Right lobe of liver (tissue), 4 donors: ENCODE measurements around the gene ABCC3.

Experiments
- CTCF ChIP-seq, 4 donors: fragments of 200-600 bp in 3 of 4; fragments of 450-650 bp in 1 of 4; IDR thresholded peaks; one replicate each; pipeline versions ENCODE4 v1.5.1 to v1.8.0; 2016 to 2022; ENCODE audit warnings: antibody characterized with exemption in 4 of 4, mild to moderate bottlenecking in 2 of 4
- POLR2A ChIP-seq: fragments of 450-650 bp; IDR thresholded peaks from one replicate; pipeline ENCODE4 v1.6.1; 2017; ENCODE audit warnings: antibody characterized with exemption, mild to moderate bottlenecking
- donor health status: DM: no; HTN: no; CAD: no.
- donor health status: DM: no; HTN: no; CAD: no.
- donor health status: DM: no; HTN: yes; CAD: no.

- TF ChIP-seq CTCF (IDR thresholded peaks at IDR 0.05), result no peak
- TF ChIP-seq POLR2A, result no peak
These were observed 28.0 kb downstream of the ABCC3 start for GRCh38 chr17:50662632-50663225.
